GM23338 (cell line): ENCODE data around the gene PAQR6. TPM values are rescaled to one million over a fixed set of nuclear protein-coding genes. Genes with fewer than 3 reads are reported as not detected.

Source experiments
- ATAC-seq: fragments of 200-7000 bp; cut with Tn5 transposase; 3 replicates; pipeline ENCODE4 v1.9.1; 2020
- DNase-seq: peaks from one replicate; pipeline ENCODE4 v3.0.0-alpha.2; 2015; ENCODE audit warnings: low spot score
- H2AFZ ChIP-seq: fragments of 200-600 bp; sonication (generic); 2 replicates; pipeline ENCODE4 v1.8.0; 2016; ENCODE audit warnings: antibody characterized with exemption, mild to moderate bottlenecking, moderate library complexity
- H3F3A ChIP-seq: fragments of 200-600 bp; sonication (generic); replicated peaks from 2 replicates; pipeline ENCODE4 v1.8.0; 2017; ENCODE audit warnings: antibody characterized with exemption, mixed run types, low read depth
- H3K27ac ChIP-seq: fragments of 200-600 bp; sonication (generic); 2 replicates; pipeline ENCODE4 v1.6.1; 2016; ENCODE audit warnings: low read depth
- H3K27me3 ChIP-seq: fragments of 200-600 bp; sonication (generic); 2 replicates; pipeline ENCODE4 v1.8.0; 2016; ENCODE audit warnings: mild to moderate bottlenecking, mixed run types, moderate library complexity; ENCODE audit not compliant: insufficient read depth
- H3K36me3 ChIP-seq: fragments of 200-600 bp; sonication (generic); 2 replicates; pipeline ENCODE4 v1.8.0; 2016; ENCODE audit warnings: mild to moderate bottlenecking; ENCODE audit not compliant: insufficient read depth
- H3K4me1 ChIP-seq: fragments of 200-600 bp; sonication (generic); 2 replicates; pipeline ENCODE4 v1.8.0; 2016; ENCODE audit warnings: mild to moderate bottlenecking, moderate library complexity; ENCODE audit not compliant: insufficient read depth
- H3K4me2 ChIP-seq: fragments of 200-600 bp; sonication (generic); 2 replicates; pipeline ENCODE4 v1.7.1; 2017; ENCODE audit warnings: mixed run types
- H3K4me3 ChIP-seq: fragments of 200-600 bp; sonication (generic); 2 replicates; pipeline ENCODE4 v1.6.1; 2016; ENCODE audit warnings: mixed run types
- H3K79me2 ChIP-seq: fragments of 200-600 bp; sonication (generic); replicated peaks from 2 replicates; pipeline ENCODE4 v1.8.0; 2017; ENCODE audit warnings: mild to moderate bottlenecking; ENCODE audit not compliant: insufficient read depth
- H3K9me2 ChIP-seq: fragments of 200-600 bp; sonication (generic); 2 replicates; pipeline ENCODE4 v1.8.0; 2017; ENCODE audit not compliant: insufficient read depth
- H4K20me1 ChIP-seq: fragments of 200-600 bp; sonication (generic); replicated peaks from 2 replicates; pipeline ENCODE4 v1.8.0; 2017; ENCODE audit warnings: mild to moderate bottlenecking; ENCODE audit not compliant: insufficient read depth
- H3K27ac Mint-ChIP-seq: 2 replicates; pipeline ENCODE4 v1.8.0; 2020; ENCODE audit warnings: inconsistent platforms, mild to moderate bottlenecking, moderate library complexity, mixed read lengths
- H3K27me3 Mint-ChIP-seq: 3 replicates; pipeline ENCODE4 v1.8.0; 2022; ENCODE audit warnings: low read depth, mild to moderate bottlenecking, moderate library complexity, mixed read lengths, inconsistent platforms; ENCODE audit not compliant: insufficient read depth, poor library complexity
- H3K36me3 Mint-ChIP-seq: 3 replicates; pipeline ENCODE4 v1.8.0; 2021; ENCODE audit warnings: low read depth, mild to moderate bottlenecking, inconsistent platforms, moderate library complexity, mixed read lengths
- H3K4me1 Mint-ChIP-seq: 3 replicates; pipeline ENCODE4 v1.8.0; 2020; ENCODE audit warnings: mild to moderate bottlenecking, inconsistent platforms, mixed read lengths
- H3K4me3 Mint-ChIP-seq: 3 replicates; pipeline ENCODE4 v1.8.0; 2021; ENCODE audit warnings: moderate library complexity, mild to moderate bottlenecking, inconsistent platforms, mixed read lengths
- H3K9me3 Mint-ChIP-seq: 3 replicates; pipeline ENCODE4 v1.8.0; 2020; ENCODE audit warnings: moderate library complexity, mild to moderate bottlenecking, inconsistent platforms, mixed read lengths
- EZH2 ChIP-seq: fragments of 200-600 bp; sonication (generic); IDR thresholded peaks from one replicate; pipeline ENCODE4 v1.8.0; 2017; ENCODE audit warnings: antibody characterized with exemption, mild to moderate bottlenecking, low read depth; ENCODE audit not compliant: unreplicated experiment
- JUNB ChIP-seq: IDR thresholded peaks from one replicate; pipeline ENCODE4 v1.6.1; 2016; ENCODE audit warnings: antibody characterized with exemption; ENCODE audit not compliant: unreplicated experiment
- NANOG ChIP-seq: IDR thresholded peaks from 2 replicates; pipeline ENCODE4 v1.6.1; 2016; ENCODE audit warnings: antibody characterized with exemption, borderline replicate concordance
- POLR2AphosphoS5 ChIP-seq: IDR thresholded peaks from 2 replicates; pipeline ENCODE4 v1.6.1; 2016; ENCODE audit warnings: antibody characterized with exemption, low read depth
- REST ChIP-seq: IDR thresholded peaks from one replicate; pipeline ENCODE4 v1.6.1; 2018; ENCODE audit warnings: antibody characterized with exemption; ENCODE audit not compliant: unreplicated experiment
- ZNF114 ChIP-seq: fragments of 250-450 bp; sonication (Bioruptor Pico); IDR thresholded peaks from 2 replicates; pipeline ENCODE4 v1.5.0; 2020; ENCODE audit warnings: mild to moderate bottlenecking, moderate library complexity
- polyA plus RNA-seq: library from polyadenylated mRNA; unstranded; fragments of >200 nt; fragmentation: Nextera tagmentation; extraction: Ambion mirVana; gene quantifications from 2 replicates; pipeline ENCODE4 v1.2.1, GENCODE V29; 2016
- total RNA-seq: library from RNA; depleted of rRNA; stranded (reverse); fragments of >200 nt; shearing (Covaris generic); gene quantifications from 2 replicates; pipeline ENCODE4 v1.2.3, GENCODE V29; 2014
- TF ChIP-seq, protein P1 (sequence below), 2 experiments: fragments of 200-600 bp in 1 of 2; sonication (generic) in 1 of 2; conservative IDR thresholded peaks; 2 replicates each; pipeline versions ENCODE4 v1.5.1 to v1.6.1; 2016 to 2017; ENCODE audit warnings: antibody characterized with exemption in 2 of 2, low read depth in 2 of 2, mild to moderate bottlenecking in 2 of 2, moderate library complexity in 1 of 2
- TF ChIP-seq, protein P2 (sequence below): IDR thresholded peaks from 2 replicates; pipeline ENCODE4 v1.6.1; 2016; ENCODE audit warnings: antibody characterized with exemption

PAQR6 gene
- total and polyA plus RNA-seq, 2 experiments from 2014 or later, result 2.4 to 4.2 TPM

DNA sequence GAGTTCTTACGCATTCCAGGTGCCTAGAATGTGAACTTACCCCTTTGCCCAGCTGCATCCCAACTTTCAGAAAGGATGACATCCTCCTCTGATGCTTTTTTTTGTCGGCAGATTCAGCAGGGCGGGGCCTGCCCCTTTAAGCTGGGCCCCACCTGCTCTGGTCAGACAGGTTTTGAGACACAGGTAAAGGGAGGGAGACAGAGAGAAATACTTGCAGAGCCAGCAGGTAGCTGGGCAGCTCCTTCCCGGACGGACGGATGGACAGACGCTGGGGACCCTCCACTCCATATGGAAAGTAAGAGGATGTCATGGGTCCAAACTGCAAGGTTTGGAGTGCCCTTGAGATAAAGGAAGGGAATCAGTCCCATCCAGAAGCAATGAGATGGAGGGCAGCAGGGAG, 36.3 kb upstream of the PAQR6 start, which contains the start of gene TMEM79 (continued):
- TF ChIP-seq, protein P1, sequence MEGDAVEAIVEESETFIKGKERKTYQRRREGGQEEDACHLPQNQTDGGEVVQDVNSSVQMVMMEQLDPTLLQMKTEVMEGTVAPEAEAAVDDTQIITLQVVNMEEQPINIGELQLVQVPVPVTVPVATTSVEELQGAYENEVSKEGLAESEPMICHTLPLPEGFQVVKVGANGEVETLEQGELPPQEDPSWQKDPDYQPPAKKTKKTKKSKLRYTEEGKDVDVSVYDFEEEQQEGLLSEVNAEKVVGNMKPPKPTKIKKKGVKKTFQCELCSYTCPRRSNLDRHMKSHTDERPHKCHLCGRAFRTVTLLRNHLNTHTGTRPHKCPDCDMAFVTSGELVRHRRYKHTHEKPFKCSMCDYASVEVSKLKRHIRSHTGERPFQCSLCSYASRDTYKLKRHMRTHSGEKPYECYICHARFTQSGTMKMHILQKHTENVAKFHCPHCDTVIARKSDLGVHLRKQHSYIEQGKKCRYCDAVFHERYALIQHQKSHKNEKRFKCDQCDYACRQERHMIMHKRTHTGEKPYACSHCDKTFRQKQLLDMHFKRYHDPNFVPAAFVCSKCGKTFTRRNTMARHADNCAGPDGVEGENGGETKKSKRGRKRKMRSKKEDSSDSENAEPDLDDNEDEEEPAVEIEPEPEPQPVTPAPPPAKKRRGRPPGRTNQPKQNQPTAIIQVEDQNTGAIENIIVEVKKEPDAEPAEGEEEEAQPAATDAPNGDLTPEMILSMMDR (conservative IDR thresholded peaks at IDR 0.05; ENCODE audit: low read depth in 2 of 2), result no peak
- TF ChIP-seq POLR2AphosphoS5, result no peak
- TF ChIP-seq, protein P2, sequence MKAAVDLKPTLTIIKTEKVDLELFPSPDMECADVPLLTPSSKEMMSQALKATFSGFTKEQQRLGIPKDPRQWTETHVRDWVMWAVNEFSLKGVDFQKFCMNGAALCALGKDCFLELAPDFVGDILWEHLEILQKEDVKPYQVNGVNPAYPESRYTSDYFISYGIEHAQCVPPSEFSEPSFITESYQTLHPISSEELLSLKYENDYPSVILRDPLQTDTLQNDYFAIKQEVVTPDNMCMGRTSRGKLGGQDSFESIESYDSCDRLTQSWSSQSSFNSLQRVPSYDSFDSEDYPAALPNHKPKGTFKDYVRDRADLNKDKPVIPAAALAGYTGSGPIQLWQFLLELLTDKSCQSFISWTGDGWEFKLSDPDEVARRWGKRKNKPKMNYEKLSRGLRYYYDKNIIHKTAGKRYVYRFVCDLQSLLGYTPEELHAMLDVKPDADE, result no peak
- no peak for TF ChIP-seq JUNB
- no peak for TF ChIP-seq REST

- Histone ChIP-seq H3K4me3 (peak overlapping the region; percentile 83), H3F3A (peaks cover 16% of the 10 kb centered on the region; the same call in 1 of the 2 replicates), H3K4me1 (peaks cover 16% of the 10 kb centered on the region), H4K20me1 (peaks cover 31% of the 10 kb centered on the region), H3K9me2 (no peaks in the 10 kb centered on the region), H3K4me2 (peak overlapping the region; percentile 88), H3K36me3 (peaks cover 10% of the 10 kb centered on the region), H2AFZ (peak overlapping the region; percentile 95), H3K27me3 (no peaks in the 10 kb centered on the region), H3K27ac (peak overlapping the region; percentile 79), H3K79me2 (peaks cover 38% of the 10 kb centered on the region)
- ATAC-seq, result no peak
- peaks cover 9% of the 10 kb centered on the region for H3K27me3 Mint-ChIP-seq
- DNase-seq, result no peak
- H3K4me1 Mint-ChIP-seq, result peaks cover 19% of the 10 kb centered on the region
- peak overlapping the region; percentile 98 for H3K4me3 Mint-ChIP-seq
- peaks cover 4% of the 10 kb centered on the region for H3K36me3 Mint-ChIP-seq
- no peaks in the 10 kb centered on the region for H3K9me3 Mint-ChIP-seq
- H3K27ac Mint-ChIP-seq, result peak overlapping the region; percentile 93
- TF ChIP-seq EZH2, result no peak
- no peak for TF ChIP-seq POLR2AphosphoS5
- no peak for TF ChIP-seq NANOG
- TF ChIP-seq, protein P1 (conservative IDR thresholded peaks at IDR 0.05; ENCODE audit: low read depth in 2 of 2), result no peak
- TF ChIP-seq ZNF114 (CRISPR knock-in tag), result no peak
Measured at GRCh38 chr1:156283521-156283920, 35.7 kb upstream of the PAQR6 start.
